GM21528 (cell line): Measurements from ENCODE around the gene ATXN2.

ENCODE experiments used
- ATAC-seq: cut with Tn5 transposase; IDR thresholded peaks from one replicate; pipeline ENCODE4 v1.9.1; 2021; ENCODE audit warnings: mild to moderate bottlenecking, moderate library complexity; ENCODE audit not compliant: unreplicated experiment, low FRiP score

ATXN2 gene

GRCh38 chr12:111454311-111454710, 144.8 kb downstream of the ATXN2 start:
- no peak for ATAC-seq

GRCh38 chr12:111453071-111453989, 145.8 kb downstream of the ATXN2 start:
- ATAC-seq, result no peak

- ATAC-seq, result no peak
Observed at GRCh38 chr12:111451649-111452129, 147.4 kb downstream of the ATXN2 start.

GRCh38 chr12:111451232-111451631, 147.9 kb downstream of the ATXN2 start:
- ATAC-seq, result no peak

- no peak for ATAC-seq
Observed at GRCh38 chr12:111450676-111451075, 148.4 kb downstream of the ATXN2 start.

- ATAC-seq, result no peak
Observed at GRCh38 chr12:111448846-111449790, 150.0 kb downstream of the ATXN2 start.

GRCh38 chr12:111448266-111448830, 150.8 kb downstream of the ATXN2 start:
- no peak for ATAC-seq

- ATAC-seq, result no peak
Observed at GRCh38 chr12:111447571-111448265, 151.4 kb downstream of the ATXN2 start.

- no peak for ATAC-seq
Observed at GRCh38 chr12:111446631-111447570, 152.2 kb downstream of the ATXN2 start.

GRCh38 chr12:111445726-111446581, 153.2 kb downstream of the ATXN2 start:
- no peak for ATAC-seq

GRCh38 chr12:111444925-111445725, 154.0 kb downstream of the ATXN2 start:
- ATAC-seq, result peak; percentile 77

- peak; percentile 39 for ATAC-seq
Observed at GRCh38 chr12:111444314-111444924, 154.7 kb downstream of the ATXN2 start.

- no peak for ATAC-seq
Observed at GRCh38 chr12:111443586-111443985, 155.5 kb downstream of the ATXN2 start.

- no peak for ATAC-seq
Observed at GRCh38 chr12:111443086-111443485, 156.0 kb downstream of the ATXN2 start.

GRCh38 chr12:111442301-111443045, 156.6 kb downstream of the ATXN2 start:
- no peak for ATAC-seq
